Measurements from ENCODE around the gene MRC2.

MRC2 gene

GRCh38 chr17:62666061-62666800 lies 38.8 kb downstream of the MRC2 start:
- DNase-seq (ENCODE audit: low read depth) = no peak
- TF ChIP-seq CTCF (conservative IDR thresholded peaks at IDR 0.05; ENCODE audit: control insufficient read depth, insufficient read depth, low read depth, low read length) = no peak

GRCh38 chr17:62666801-62667591 lies 39.5 kb downstream of the MRC2 start:
- no peak for DNase-seq (ENCODE audit: low read depth)
- no peak overlapping the region for H3K4me3 ChIP-seq (ENCODE audit: control insufficient read depth, low read depth, low read length)
- no peak for TF ChIP-seq CTCF (conservative IDR thresholded peaks at IDR 0.05; ENCODE audit: control insufficient read depth, insufficient read depth, low read depth, low read length)

More at GRCh38 chr17:62666061-62666800, 38.8 kb downstream of the MRC2 start:
- no peak overlapping the region for H3K4me3 ChIP-seq (ENCODE audit: control insufficient read depth, low read depth, low read length)

- peak; percentile 35 for DNase-seq (ENCODE audit: low read depth)
- no peak for TF ChIP-seq CTCF (conservative IDR thresholded peaks at IDR 0.05; ENCODE audit: control insufficient read depth, insufficient read depth, low read depth, low read length)
- H3K4me3 ChIP-seq (ENCODE audit: control insufficient read depth, low read depth, low read length) = no peak overlapping the region
These were observed 40.8 kb downstream of the MRC2 start for GRCh38 chr17:62668091-62668804.

GRCh38 chr17:62670202-62670821 lies 42.8 kb downstream of the MRC2 start:
- TF ChIP-seq CTCF (conservative IDR thresholded peaks at IDR 0.05; ENCODE audit: control insufficient read depth, insufficient read depth, low read depth, low read length) = no peak
- no peak for DNase-seq (ENCODE audit: low read depth)
- no peak overlapping the region for H3K4me3 ChIP-seq (ENCODE audit: control insufficient read depth, low read depth, low read length)

GRCh38 chr17:62671553-62671952 lies 44.1 kb downstream of the MRC2 start:
- DNase-seq (ENCODE audit: low read depth) = no peak
- TF ChIP-seq CTCF (conservative IDR thresholded peaks at IDR 0.05; ENCODE audit: control insufficient read depth, insufficient read depth, low read depth, low read length) = no peak
- H3K4me3 ChIP-seq (ENCODE audit: control insufficient read depth, low read depth, low read length) = no peak overlapping the region

- DNase-seq (ENCODE audit: low read depth) = no peak
- no peak for TF ChIP-seq CTCF (conservative IDR thresholded peaks at IDR 0.05; ENCODE audit: control insufficient read depth, insufficient read depth, low read depth, low read length)
- no peak overlapping the region for H3K4me3 ChIP-seq (ENCODE audit: control insufficient read depth, low read depth, low read length)
These were observed 45.5 kb downstream of the MRC2 start for GRCh38 chr17:62672957-62673356.

Data from fibroblast of mammary gland (primary cell).